Measurements from ENCODE around the gene RRP15.

Gene RRP15

DNA sequence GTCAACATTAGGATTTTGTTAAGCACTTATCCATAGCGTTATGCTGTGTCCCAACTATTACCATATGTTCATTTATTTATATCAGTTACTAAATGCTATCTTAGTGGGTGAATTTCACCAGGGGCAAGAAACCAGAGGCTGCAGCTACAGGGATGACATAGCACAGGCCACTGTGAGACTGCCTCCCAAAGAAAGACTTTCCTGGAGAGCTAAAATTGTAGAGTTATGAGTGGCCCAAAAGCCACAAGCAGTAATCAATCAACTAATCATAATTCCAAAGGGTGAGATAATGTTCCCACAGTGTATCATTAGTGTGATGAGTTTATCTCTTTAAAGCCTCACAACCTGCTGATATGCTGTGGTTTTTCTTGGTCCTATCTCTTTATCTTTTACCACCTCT is 56.2 kb downstream of the RRP15 start:
- ATAC-seq (no peak), DNase-seq (no peak)

GRCh38 chr1:218342091-218342490 is 57.0 kb downstream of the RRP15 start:
- DNase-seq (no peak), ATAC-seq (no peak)

DNA sequence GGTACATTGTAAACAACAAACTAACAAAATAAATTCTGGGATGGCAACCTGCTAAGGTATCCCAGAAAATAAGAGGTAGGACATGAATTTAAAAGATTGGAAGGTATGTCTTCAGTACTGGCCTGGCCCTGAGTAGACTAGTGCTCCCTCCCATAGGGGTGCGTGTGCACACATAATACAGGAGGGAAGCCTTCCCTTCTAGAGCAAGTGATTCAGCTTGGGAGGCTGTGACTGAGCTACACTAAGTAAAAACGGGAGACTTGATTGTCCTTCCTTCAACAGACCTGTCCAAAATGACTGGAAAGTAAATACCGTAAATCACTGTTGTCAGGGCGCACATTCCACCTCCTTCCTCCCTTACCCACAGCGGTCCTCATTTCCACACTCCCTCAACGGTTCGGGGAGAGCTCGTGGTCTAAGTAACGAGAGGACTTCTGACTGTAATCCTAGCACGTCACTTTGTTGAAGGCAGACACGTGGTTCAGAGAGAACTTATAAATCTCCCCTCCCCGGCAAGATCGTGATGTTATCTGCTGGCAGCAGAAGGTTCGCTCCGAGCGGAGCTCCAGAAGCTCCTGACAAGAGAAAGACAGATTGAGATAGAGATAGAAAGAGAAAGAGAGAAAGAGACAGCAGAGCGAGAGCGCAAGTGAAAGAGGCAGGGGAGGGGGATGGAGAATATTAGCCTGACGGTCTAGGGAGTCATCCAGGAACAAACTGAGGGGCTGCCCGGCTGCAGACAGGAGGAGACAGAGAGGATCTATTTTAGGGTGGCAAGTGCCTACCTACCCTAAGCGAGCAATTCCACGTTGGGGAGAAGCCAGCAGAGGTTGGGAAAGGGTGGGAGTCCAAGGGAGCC is 60.0 kb downstream of the RRP15 start, which contains the start of gene TGFB2:
Gene TGFB2 (plus strand): TSS at position 523 of the 859 bp plus-strand sequence. CDS start 1,366 bp downstream, outside the sequence.
- ATAC-seq: peak; percentile 59
- DNase-seq: peak; percentile 23

GRCh38 chr1:218345673-218346390 is 60.7 kb downstream of the RRP15 start:
- DNase-seq (peak; percentile 37), ATAC-seq (peak; percentile 69)

DNA sequence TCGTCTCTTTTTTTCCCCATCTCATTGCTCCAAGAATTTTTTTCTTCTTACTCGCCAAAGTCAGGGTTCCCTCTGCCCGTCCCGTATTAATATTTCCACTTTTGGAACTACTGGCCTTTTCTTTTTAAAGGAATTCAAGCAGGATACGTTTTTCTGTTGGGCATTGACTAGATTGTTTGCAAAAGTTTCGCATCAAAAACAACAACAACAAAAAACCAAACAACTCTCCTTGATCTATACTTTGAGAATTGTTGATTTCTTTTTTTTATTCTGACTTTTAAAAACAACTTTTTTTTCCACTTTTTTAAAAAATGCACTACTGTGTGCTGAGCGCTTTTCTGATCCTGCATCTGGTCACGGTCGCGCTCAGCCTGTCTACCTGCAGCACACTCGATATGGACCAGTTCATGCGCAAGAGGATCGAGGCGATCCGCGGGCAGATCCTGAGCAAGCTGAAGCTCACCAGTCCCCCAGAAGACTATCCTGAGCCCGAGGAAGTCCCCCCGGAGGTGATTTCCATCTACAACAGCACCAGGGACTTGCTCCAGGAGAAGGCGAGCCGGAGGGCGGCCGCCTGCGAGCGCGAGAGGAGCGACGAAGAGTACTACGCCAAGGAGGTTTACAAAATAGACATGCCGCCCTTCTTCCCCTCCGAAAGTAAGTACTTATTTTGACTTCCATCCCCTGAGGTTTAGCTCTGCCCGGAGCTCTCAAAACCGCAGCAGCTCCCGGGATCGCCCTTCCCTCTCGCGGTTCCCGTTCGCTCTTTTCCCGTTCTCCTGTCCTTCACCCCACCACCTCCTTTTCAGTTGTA is 61.5 kb downstream of the RRP15 start:
- DNase-seq: peak; percentile 13
- no peak for ATAC-seq

DNA sequence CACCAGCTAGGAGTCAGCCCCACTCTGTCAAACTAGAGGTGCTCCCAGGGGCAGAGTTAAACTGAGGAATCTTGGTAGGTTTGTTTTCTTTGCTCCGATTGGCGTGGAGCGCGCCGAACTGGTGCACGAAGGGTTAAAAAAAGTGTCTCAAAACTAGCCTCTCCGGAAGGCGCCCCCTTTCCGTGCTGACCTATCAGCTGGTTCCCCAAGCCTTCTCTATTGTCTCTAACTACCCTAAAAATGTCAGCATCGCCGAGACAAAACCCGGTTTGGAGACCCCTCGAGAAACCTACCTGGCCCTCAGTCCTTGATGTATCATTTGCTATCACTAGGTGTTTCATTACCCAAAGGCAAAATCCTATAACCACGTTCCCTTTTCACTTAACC is 62.2 kb downstream of the RRP15 start:
- DNase-seq: peak; percentile 10
- ATAC-seq: no peak

GRCh38 chr1:218347723-218348627 is 62.9 kb downstream of the RRP15 start:
- ATAC-seq: no peak

DNA sequence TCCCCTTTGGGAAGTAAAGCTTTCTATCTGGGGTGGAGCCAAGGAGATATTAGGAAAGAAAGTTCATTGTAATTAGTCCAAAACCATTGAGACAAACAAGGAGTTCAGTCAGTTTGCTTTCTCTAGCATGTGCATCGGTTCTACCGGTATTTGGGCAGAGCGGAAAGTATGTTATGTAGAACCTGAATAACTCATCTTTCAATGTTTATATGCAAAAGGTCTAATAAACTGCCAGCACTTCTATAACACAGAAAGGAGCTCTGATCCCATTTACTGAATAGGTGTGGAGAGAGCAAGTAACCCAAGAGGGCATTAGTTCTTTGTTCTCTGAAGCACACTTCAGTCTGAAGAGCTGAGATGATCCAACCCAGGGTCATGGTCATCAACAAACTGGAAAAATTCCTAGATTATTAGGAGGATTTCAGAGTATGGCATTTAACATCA is 63.6 kb downstream of the RRP15 start:
- DNase-seq (no peak), ATAC-seq (no peak)

More at GRCh38 chr1:218347723-218348627, 62.9 kb downstream of the RRP15 start:
- DNase-seq: no peak

DNA sequence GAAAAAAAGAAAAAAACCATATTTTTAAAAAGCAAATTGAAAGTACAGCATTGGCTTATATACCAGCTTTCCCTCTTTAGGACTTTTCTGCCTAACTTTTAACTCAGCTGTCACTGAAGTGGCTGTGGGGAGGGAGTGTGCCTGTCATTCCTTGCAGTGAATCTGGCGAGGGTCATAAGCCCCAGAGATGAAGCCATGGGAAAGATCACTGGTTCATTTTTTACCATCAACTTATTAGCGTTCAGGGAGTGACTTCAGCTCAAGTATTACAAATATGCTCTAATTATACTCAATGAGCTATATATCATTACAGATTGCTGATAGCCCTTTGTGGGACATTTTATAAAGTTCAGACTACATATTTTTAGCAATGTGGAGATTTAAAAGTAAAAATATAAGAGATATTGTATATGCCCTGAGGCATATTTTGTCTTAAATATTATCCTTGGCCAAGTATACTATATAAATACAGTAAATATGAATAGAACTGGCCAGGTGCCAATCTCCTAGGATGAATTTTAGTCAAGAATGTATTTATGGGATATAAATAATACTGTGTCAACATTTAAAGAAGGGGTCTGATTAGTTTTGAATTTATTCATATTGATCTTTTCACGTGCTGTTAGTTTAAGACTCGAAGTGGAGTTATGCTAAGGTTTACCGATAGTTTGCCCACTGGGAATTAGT is 64.4 kb downstream of the RRP15 start:
- no peak for ATAC-seq

DNA sequence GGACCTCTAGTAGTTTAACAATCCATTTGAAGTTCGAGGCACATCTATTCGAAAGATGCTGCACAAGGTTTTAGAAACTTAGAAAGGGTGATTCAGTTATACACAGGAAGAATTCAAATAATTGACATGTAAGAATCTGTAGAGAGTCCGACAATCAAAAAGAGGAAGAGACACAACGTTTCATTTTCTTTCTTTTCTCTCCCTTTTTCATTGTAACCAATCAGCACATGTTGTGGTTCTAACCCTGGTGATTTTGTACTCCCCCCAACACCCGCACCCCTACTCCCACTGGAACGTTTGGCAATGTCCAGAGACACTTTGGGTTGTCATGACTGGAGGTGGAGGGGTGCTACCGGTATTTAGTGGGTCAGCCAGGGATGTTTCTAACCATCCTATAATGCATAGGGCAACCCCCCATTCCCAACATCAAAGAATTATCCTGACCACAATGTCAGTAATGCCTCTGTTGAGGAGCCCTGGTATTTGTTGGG is 65.0 kb downstream of the RRP15 start:
- ATAC-seq (no peak), DNase-seq (no peak)

More for the DNA sequence above, 64.4 kb downstream of the RRP15 start:
- no peak for DNase-seq

DNA sequence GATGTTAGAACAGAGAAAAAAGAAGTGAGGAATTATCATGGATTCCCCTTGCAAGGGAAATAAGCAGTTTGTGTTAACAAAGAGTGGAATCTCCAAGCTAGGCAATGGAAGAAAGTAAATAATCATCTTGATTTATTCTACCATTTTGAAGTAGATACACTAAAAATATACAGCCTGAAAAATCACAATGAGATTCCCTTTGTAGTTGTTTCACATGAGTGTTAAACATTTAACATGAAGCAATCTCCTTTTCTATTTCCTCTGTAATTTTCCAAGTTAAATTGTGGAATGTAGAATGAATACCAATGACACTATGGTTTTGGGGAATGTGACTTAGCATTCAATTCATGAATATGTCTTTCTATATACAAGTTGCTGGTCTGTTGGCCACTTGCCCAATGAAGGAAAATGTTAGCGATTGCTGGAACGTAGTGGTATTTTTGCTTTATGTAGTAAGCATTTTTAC is 65.7 kb downstream of the RRP15 start:
- ATAC-seq (no peak), DNase-seq (no peak)

DNA sequence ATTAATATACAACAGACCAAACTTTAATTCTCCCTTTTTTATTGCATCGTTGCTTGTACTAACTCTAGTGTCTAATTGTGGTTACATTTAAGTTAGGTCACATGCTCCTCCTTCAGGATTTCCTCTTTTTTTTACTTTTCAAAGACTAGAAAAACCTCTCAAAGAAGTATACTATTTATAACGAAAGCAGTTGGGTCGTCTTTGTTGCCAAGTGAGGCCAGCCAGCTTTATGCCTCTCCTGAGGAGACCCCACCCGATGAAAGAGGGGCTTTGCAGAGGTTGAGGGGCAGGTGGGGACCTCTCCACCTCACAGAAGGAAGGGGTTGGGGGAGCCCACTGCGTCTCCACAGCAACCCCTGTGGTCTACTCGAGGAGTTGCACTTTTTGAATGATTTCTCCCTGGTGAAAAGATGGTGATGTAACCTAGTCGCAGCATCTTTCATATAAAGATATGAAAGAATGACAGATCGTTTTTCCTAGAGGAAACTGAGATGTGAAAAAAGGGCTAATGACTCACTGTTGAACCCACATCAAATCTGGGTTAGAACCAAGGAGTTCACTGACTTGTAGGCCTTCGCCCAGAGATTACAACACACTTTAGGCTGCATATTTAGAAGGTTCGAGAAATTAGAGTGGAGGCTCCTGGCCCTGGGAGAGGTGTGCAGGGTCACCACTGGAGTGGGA is 66.4 kb downstream of the RRP15 start:
- peak; percentile 83 for ATAC-seq
- DNase-seq: peak; percentile 26

DNA sequence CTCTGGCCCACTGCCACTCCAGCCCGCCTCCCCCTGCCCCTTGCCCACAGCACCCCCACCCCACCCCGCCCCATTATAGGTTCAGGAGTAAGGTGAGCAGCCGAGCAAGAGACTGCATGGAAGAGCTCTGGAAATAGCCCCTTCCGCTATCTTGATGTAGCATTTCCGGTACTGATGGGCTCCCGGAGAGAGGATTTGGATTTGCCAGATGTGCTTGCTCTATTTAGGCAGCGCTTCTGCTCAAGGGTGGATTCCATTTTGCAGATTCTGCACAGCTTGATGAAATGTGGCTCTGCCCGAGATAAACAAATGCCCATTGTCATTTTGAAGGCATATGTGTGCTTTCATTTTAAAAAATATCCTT is 67.0 kb downstream of the RRP15 start:
- no peak for DNase-seq
- no peak for ATAC-seq

- DNase-seq: no peak
Observed at GRCh38 chr1:218353656-218354055, 68.6 kb downstream of the RRP15 start.

GRCh38 chr1:218355278-218355677 is 70.2 kb downstream of the RRP15 start:
- no peak for DNase-seq
- no peak for ATAC-seq

More at GRCh38 chr1:218353656-218354055, 68.6 kb downstream of the RRP15 start:
- no peak for ATAC-seq

GRCh38 chr1:218357211-218357892 is 72.3 kb downstream of the RRP15 start:
- DNase-seq (no peak), ATAC-seq (no peak)

DNA sequence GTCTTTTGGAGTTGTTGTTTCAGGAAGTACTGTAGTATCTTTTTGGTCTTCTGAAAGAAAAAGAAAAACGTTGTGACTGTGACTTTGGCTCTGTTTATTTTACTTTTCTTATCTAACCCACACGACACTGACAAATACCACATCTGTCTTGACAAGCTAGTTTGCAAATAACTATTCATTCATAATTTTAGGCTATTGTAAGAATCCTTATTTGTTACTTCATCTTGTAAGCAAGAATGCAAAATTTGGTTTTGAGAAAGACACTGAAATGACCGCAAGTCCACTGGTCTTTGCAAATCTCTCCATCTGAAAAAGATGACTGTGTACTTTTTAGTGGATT is 72.8 kb downstream of the RRP15 start:
- ATAC-seq (no peak), DNase-seq (no peak)

GRCh38 chr1:218361298-218362065 is 76.4 kb downstream of the RRP15 start:
- ATAC-seq: no peak
- DNase-seq: no peak
